GM12864 (cell line): ENCODE results near the gene BST1.

ENCODE experiments used
- DNase-seq: peaks from one replicate; pipeline ENCODE4 v3.0.0-alpha.2; 2011; ENCODE audit warnings: low read depth
- H3K4me3 ChIP-seq: 2 replicates; pipeline ENCODE4 v1.5.1; 2011; ENCODE audit warnings: mild to moderate bottlenecking, low read depth, low read length, control low read depth
- TF ChIP-seq, protein P1 (sequence below): IDR thresholded peaks from 2 replicates; pipeline ENCODE4 v1.5.1; 2011; ENCODE audit warnings: low read depth, mild to moderate bottlenecking, moderate library complexity, low read length, control low read depth, inconsistent platforms; ENCODE audit errors: missing control alignments

BST1 gene

DNA sequence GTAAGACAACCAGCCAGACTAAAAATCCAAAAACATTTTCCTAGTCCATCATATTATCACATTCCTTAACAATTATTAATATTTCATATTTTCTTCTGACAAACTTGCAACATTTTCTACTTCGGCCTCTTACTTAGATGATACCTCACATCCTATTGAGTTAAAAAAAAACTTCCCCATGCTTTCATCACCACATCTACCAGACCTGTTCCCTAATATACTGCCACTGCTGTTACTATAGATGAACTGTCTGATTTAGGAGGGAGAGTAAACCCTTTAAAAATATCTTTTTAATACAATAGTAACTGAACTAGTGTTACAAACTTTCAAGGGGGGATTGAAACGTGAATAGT is 19.7 kb upstream of the BST1 start:
- H3K4me3 ChIP-seq = no peak overlapping the region; the same call in 1 of the 2 replicates
- TF ChIP-seq, protein P1, sequence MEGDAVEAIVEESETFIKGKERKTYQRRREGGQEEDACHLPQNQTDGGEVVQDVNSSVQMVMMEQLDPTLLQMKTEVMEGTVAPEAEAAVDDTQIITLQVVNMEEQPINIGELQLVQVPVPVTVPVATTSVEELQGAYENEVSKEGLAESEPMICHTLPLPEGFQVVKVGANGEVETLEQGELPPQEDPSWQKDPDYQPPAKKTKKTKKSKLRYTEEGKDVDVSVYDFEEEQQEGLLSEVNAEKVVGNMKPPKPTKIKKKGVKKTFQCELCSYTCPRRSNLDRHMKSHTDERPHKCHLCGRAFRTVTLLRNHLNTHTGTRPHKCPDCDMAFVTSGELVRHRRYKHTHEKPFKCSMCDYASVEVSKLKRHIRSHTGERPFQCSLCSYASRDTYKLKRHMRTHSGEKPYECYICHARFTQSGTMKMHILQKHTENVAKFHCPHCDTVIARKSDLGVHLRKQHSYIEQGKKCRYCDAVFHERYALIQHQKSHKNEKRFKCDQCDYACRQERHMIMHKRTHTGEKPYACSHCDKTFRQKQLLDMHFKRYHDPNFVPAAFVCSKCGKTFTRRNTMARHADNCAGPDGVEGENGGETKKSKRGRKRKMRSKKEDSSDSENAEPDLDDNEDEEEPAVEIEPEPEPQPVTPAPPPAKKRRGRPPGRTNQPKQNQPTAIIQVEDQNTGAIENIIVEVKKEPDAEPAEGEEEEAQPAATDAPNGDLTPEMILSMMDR = no peak
- DNase-seq = no peak

DNA sequence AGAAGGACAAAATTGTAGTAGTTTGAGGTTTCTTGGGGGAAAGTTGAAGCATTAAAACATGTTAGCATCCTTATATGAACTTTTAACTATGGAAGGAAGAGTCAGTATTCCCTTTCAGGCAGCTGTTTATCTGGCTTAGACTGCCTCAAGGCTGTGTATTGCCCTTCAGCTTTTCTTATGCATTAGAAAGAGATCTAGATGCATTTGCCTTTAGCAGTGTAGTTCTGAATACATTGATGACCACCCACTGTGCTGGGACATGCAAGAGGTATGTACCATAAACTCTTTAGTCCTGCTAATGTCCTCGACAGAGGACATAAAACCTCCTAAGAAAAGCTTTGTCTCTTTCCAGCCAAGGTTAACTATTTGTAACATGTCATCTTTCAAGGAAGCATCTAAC is 18.4 kb upstream of the BST1 start:
- TF ChIP-seq, protein P1 = no peak
- H3K4me3 ChIP-seq = no peak overlapping the region
- DNase-seq = no peak

DNA sequence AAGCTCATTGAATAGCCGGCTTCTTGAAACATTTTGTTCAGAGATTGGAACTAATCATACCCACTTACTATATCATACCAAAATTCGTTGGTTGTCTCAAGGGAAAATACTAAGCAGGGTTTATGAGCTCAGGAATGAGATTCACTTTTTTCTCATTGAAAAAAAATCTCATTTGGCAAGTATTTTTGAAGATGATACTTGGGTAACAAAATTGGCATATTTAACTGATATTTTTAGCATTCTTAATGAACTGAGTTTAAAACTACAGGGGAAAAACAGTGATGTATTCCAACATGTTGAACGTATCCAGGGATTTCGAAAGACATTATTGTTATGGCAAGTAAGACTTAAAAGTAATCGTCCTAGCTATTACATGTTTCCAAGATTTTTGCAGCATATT is 14.8 kb upstream of the BST1 start:
- H3K4me3 ChIP-seq = no peak overlapping the region
- TF ChIP-seq, protein P1 = no peak
- DNase-seq = no peak

DNA sequence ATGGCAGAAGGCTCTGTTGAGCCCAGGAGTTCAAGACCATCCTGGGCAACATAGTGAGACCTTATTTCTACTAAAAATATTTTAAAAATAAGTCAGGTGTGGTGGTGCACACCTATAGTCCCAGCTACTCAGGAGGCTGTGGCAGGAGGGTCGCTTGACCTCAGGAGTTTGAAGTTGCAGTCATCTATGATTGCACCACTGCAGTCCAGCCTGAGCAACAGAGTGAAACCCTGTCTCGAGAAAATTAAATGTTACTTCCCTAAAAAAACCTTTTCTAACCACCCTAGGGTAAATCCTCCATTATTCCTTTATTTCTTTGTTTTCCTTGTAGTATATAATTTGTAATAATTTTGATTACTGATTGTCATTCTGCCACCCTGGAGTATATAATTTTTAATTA is 13.3 kb upstream of the BST1 start:
- DNase-seq = no peak
- H3K4me3 ChIP-seq = no peak overlapping the region
- TF ChIP-seq, protein P1 = no peak

DNA sequence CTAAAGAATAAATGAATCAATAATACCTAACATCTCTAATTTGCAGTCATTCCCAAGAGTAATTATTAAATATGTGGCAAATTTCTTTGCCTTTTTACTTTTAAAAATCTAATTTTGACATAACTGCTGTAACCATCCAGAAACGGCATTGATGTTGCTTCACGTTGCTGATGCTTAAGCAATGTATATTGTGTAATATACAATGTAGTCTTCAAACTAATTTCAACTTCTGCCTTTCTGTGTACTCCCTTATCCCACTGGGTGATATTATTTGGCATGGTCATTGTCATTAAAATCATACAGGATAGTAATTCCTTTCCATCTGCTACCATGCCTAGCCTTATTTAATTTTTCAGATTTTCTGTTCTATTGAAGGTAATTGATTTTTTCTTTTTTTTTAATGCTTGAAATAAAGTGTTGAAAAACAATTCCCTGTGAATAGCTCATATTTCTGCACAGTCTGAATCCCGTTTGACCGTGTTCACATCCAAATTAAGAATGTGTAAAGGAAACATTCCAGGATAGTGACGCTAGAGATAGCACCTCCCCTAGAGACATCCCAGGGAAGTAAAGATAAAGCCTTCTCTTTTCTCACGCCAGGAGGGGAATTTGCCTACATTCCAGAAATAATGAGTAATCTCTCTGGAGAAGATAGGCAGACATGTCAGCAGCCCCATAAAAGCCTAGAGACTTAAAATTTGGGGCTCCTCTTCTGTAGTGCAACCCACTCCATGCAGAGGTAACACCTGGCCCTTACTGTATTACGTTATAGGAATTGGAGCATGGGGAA is 12.7 kb upstream of the BST1 start:
- no peak overlapping the region for H3K4me3 ChIP-seq
- TF ChIP-seq, protein P1 = no peak
- DNase-seq = no peak

DNA sequence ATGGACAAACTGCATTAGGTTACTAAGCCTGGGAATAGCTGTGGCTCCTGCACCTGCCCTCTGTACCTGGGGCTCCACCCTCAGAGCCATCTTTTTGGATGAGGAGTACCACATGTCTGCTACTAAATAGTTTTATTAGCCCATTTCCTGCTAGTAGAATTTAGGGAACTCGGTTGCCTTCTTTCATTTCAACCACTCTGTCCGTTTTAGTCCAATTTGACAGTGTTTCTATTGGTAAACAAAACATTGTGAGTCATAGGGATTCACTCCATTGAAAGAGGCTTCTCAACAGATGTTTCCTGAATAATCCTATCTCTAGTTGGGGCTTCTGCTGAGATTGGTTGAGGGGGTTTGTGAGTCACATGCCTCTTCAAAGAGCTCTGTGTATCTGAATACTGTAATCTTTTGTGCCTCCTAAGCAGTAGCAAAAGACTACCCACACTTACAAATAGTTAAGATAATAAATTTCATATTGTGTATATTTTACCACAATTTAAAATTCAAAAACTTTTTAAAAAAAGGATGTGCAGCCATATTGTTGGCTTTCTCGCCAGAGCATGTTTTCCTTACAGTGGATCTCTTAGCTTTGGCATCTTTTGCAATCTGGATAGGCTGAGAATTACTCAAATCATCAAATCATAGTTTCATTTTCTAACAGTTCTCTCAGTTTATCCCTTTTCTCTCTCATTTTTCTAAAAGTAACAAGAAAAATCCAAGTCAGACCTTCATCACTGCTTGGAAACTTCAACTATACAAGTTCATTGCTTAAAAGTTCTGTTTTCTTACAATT is 11.3 kb upstream of the BST1 start:
- TF ChIP-seq, protein P1 = no peak
- no peak overlapping the region for H3K4me3 ChIP-seq
- DNase-seq = no peak
